Vein endothelial cell (primary cell): ENCODE measurements around the gene CXorf51B. TPM values are rescaled to one million over a fixed set of nuclear protein-coding genes. Genes with fewer than 3 reads are reported as not detected.

Experiments used
- total RNA-seq: library from RNA; depleted of rRNA; stranded (reverse); fragments of >200 nt; gene quantifications from 2 replicates; pipeline ENCODE4 v1.2.3, GENCODE V29; 2012

Gene CXorf51B
- not detected in 2 replicates for total RNA-seq

DNA sequence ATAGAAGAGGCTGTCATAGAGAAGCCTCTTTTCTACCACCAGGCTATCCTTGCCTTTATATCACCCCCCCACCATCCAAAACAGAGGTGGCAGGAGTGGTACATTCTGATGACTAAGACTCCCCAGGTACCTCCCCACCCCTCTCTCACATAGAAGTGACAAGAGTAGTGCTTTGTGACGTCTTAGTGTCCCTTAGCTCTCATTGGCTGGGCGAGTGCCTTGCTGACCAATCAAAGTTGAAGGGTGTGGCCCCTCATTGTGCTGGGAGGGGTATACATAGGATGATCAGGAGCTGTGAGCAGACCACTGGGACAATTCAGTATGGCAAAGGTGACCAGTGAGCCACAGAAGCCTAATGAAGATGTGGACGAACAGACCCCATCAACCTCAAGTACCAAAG lies at the start of gene CXorf51B:
Gene CXorf51B (plus strand): TSS at position 301 of the 400 bp plus-strand sequence. CDS start 21 bp downstream, at position 322.

DNA sequence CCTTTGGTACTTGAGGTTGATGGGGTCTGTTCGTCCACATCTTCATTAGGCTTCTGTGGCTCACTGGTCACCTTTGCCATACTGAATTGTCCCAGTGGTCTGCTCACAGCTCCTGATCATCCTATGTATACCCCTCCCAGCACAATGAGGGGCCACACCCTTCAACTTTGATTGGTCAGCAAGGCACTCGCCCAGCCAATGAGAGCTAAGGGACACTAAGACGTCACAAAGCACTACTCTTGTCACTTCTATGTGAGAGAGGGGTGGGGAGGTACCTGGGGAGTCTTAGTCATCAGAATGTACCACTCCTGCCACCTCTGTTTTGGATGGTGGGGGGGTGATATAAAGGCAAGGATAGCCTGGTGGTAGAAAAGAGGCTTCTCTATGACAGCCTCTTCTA lies 5.1 kb downstream of the CXorf51B start, which contains the start of gene CXorf51A:
Gene CXorf51A (minus strand): TSS at position 101 of the 400 bp plus-strand sequence. CDS start 21 bp downstream, at position 80.

Other genes with a start within 250 kb of the CXorf51B start
- not detected in 2 replicates for gene CXorf51A, start 5.0 kb downstream of the CXorf51B start, total RNA-seq